Activated T-helper 1 cell treated with anti-CD3 and anti-CD28 coated beads, Interleukin-12 subunit alpha, Interleukin-12 subunit beta, Interleukin-2, Interleukin-4 antibody, amounts not matched to agents 30 ng/mL and 10 ng/mL and 1 ng/mL, durations not matched to agents 14 hours and 24 hours and 36 hours (primary cell): ENCODE measurements around the gene RACK1. TPM values are rescaled to one million over a fixed set of nuclear protein-coding genes. Genes with fewer than 3 reads are reported as not detected.

Source experiments
- DNase-seq: peaks from one replicate; pipeline ENCODE4 v3.0.0; 2021; ENCODE audit warnings: low spot score
- H3K27ac Mint-ChIP-seq: one replicate; pipeline ENCODE4 v1.8.0; 2021; ENCODE audit warnings: mild to moderate bottlenecking, mixed read lengths
- H3K27me3 Mint-ChIP-seq: one replicate; pipeline ENCODE4 v1.8.0; 2022; ENCODE audit warnings: mild to moderate bottlenecking, moderate library complexity, mixed read lengths; ENCODE audit not compliant: insufficient read depth
- H3K36me3 Mint-ChIP-seq: one replicate; pipeline ENCODE4 v1.8.0; 2021; ENCODE audit warnings: low read depth, mixed read lengths
- H3K4me1 Mint-ChIP-seq: one replicate; pipeline ENCODE4 v1.8.0; 2021; ENCODE audit warnings: low read depth, mixed read lengths
- H3K4me3 Mint-ChIP-seq: one replicate; pipeline ENCODE4 v1.8.0; 2021; ENCODE audit warnings: mild to moderate bottlenecking, moderate library complexity, mixed read lengths
- H3K9me3 Mint-ChIP-seq: one replicate; pipeline ENCODE4 v1.8.0; 2021; ENCODE audit warnings: mixed read lengths
- intact Hi-C: fragments of 100-400 bp; cut with micrococcal nuclease; formaldehyde crosslinking; loops from one replicate; pipeline ENCODE4 v1.15.1; 2024
- total RNA-seq: library from RNA; stranded (reverse); gene quantifications from 2 replicates; pipeline ENCODE4 v1.2.3, GENCODE V29; 2022

Gene RACK1
- total RNA-seq, 1 donor from 2014 or later, result 2,121 TPM

- Mint-ChIP-seq H3K27me3 (peaks cover 47% of the 10 kb centered on the region), H3K4me1 (peaks cover 34% of the 10 kb centered on the region), H3K4me3 (peak overlapping the region; percentile 88), H3K27ac (peak overlapping the region; percentile 81), H3K9me3 (no peaks in the 10 kb centered on the region), H3K36me3 (peaks cover 3% of the 10 kb centered on the region)
- no peak for DNase-seq
- intact Hi-C loops, result no loop called here
Observed at GRCh38 chr5:181204113-181204825, 39.4 kb downstream of the RACK1 start.

GRCh38 chr5:181203777-181204112, 40.0 kb downstream of the RACK1 start:
- DNase-seq, result no peak
- H3K4me3 Mint-ChIP-seq, result peak overlapping the region; percentile 88
- H3K27ac Mint-ChIP-seq, result peak overlapping the region; percentile 81
- H3K9me3 Mint-ChIP-seq, result no peaks in the 10 kb centered on the region
- H3K36me3 Mint-ChIP-seq, result peaks cover 3% of the 10 kb centered on the region
- peaks cover 34% of the 10 kb centered on the region for H3K4me1 Mint-ChIP-seq
- intact Hi-C loops, result no loop called here
- H3K27me3 Mint-ChIP-seq, result peaks cover 49% of the 10 kb centered on the region

GRCh38 chr5:181203093-181203711, 40.5 kb downstream of the RACK1 start:
- H3K4me3 Mint-ChIP-seq, result peak overlapping the region; percentile 88

GRCh38 chr5:181200816-181201215, 42.9 kb downstream of the RACK1 start:
- intact Hi-C loops, result no loop called here
- no peaks in the 10 kb centered on the region for H3K36me3 Mint-ChIP-seq
- no peak overlapping the region for H3K27ac Mint-ChIP-seq
- H3K4me3 Mint-ChIP-seq, result no peak overlapping the region
- DNase-seq, result no peak
- peaks cover 10% of the 10 kb centered on the region for H3K4me1 Mint-ChIP-seq
- H3K27me3 Mint-ChIP-seq, result peaks cover 38% of the 10 kb centered on the region
- H3K9me3 Mint-ChIP-seq, result no peaks in the 10 kb centered on the region

More at GRCh38 chr5:181203093-181203711, 40.5 kb downstream of the RACK1 start:
- intact Hi-C loops, result no loop called here
- Mint-ChIP-seq H3K27ac (no peak overlapping the region), H3K4me1 (peaks cover 31% of the 10 kb centered on the region), H3K27me3 (peaks cover 49% of the 10 kb centered on the region), H3K36me3 (peaks cover 3% of the 10 kb centered on the region), H3K9me3 (no peaks in the 10 kb centered on the region)
- DNase-seq, result no peak

- peaks cover 5% of the 10 kb centered on the region for H3K4me1 Mint-ChIP-seq
- DNase-seq, result no peak
- no peaks in the 10 kb centered on the region for H3K36me3 Mint-ChIP-seq
- no peaks in the 10 kb centered on the region for H3K9me3 Mint-ChIP-seq
- H3K4me3 Mint-ChIP-seq, result no peak overlapping the region
- peaks cover 33% of the 10 kb centered on the region for H3K27me3 Mint-ChIP-seq
- intact Hi-C loops, result no loop called here
- no peak overlapping the region for H3K27ac Mint-ChIP-seq
Observed at GRCh38 chr5:181199881-181200638, 43.6 kb downstream of the RACK1 start.

GRCh38 chr5:181198905-181199519, 44.7 kb downstream of the RACK1 start:
- H3K4me1 Mint-ChIP-seq, result peaks cover 5% of the 10 kb centered on the region

GRCh38 chr5:181198106-181198685, 45.5 kb downstream of the RACK1 start:
- no peak overlapping the region for H3K4me3 Mint-ChIP-seq
- no peaks in the 10 kb centered on the region for H3K9me3 Mint-ChIP-seq

More at GRCh38 chr5:181198905-181199519, 44.7 kb downstream of the RACK1 start:
- Mint-ChIP-seq H3K9me3 (no peaks in the 10 kb centered on the region), H3K27me3 (peaks cover 30% of the 10 kb centered on the region), H3K36me3 (no peaks in the 10 kb centered on the region), H3K4me3 (no peak overlapping the region), H3K27ac (no peak overlapping the region)
- no peak for DNase-seq
- intact Hi-C loops, result no loop called here

GRCh38 chr5:181197326-181197951, 46.3 kb downstream of the RACK1 start:
- Mint-ChIP-seq H3K27me3 (peaks cover 21% of the 10 kb centered on the region), H3K36me3 (no peaks in the 10 kb centered on the region), H3K27ac (no peak overlapping the region), H3K4me3 (no peak overlapping the region), H3K9me3 (no peaks in the 10 kb centered on the region), H3K4me1 (peaks cover 6% of the 10 kb centered on the region)
- DNase-seq, result no peak
- intact Hi-C loops, result no loop called here

More at GRCh38 chr5:181198106-181198685, 45.5 kb downstream of the RACK1 start:
- Mint-ChIP-seq H3K36me3 (no peaks in the 10 kb centered on the region), H3K4me1 (no peaks in the 10 kb centered on the region), H3K27me3 (peaks cover 24% of the 10 kb centered on the region), H3K27ac (no peak overlapping the region)
- intact Hi-C loops, result no loop called here
- no peak for DNase-seq

- intact Hi-C loops, result no loop called here
- Mint-ChIP-seq H3K4me1 (peaks cover 17% of the 10 kb centered on the region), H3K27me3 (peaks cover 8% of the 10 kb centered on the region), H3K36me3 (peaks cover 2% of the 10 kb centered on the region), H3K9me3 (no peaks in the 10 kb centered on the region), H3K4me3 (no peak overlapping the region), H3K27ac (no peak overlapping the region)
- no peak for DNase-seq
Observed at GRCh38 chr5:181195249-181195761, 48.4 kb downstream of the RACK1 start.

GRCh38 chr5:181194489-181195248, 49.0 kb downstream of the RACK1 start:
- peaks cover 5% of the 10 kb centered on the region for H3K27me3 Mint-ChIP-seq
- DNase-seq, result no peak
- peaks cover 23% of the 10 kb centered on the region for H3K4me1 Mint-ChIP-seq
- no peaks in the 10 kb centered on the region for H3K9me3 Mint-ChIP-seq
- no peak overlapping the region for H3K4me3 Mint-ChIP-seq
- H3K36me3 Mint-ChIP-seq, result peaks cover 2% of the 10 kb centered on the region
- intact Hi-C loops, result no loop called here
- H3K27ac Mint-ChIP-seq, result no peak overlapping the region

- H3K27me3 Mint-ChIP-seq, result peaks cover 4% of the 10 kb centered on the region
- H3K4me3 Mint-ChIP-seq, result peak overlapping the region; percentile 21
- no peak overlapping the region for H3K27ac Mint-ChIP-seq
- peaks cover 2% of the 10 kb centered on the region for H3K36me3 Mint-ChIP-seq
- H3K9me3 Mint-ChIP-seq, result no peaks in the 10 kb centered on the region
- peaks cover 29% of the 10 kb centered on the region for H3K4me1 Mint-ChIP-seq
- intact Hi-C loops, result no loop called here
- DNase-seq, result no peak
Observed at GRCh38 chr5:181193656-181194055, 50.0 kb downstream of the RACK1 start.
